ENCODE data around the gene LTO1.

DNA sequence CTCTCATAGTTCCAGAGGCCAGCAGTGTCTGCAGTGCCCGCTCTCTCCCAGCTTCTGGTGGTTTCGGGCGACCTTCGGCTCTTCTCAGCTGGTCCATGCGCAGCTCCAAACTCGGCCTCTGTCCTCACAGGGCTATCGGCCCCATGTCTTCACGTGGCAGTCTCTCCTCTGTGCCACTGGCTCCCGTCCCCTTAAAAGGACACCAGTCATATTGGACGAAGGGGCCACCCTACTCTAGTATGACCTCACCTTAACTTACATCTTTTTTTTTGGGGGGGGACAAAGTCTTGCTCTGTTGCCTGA lies 13.8 kb downstream of the LTO1 start:
- TF ChIP-seq POLR2A (IDR thresholded peaks at IDR 0.05) (no peak), CTCF (IDR thresholded peaks at IDR 0.05) (no peak)

Measured in body of pancreas (tissue), 4 donors.